ENCODE measurements around the gene GALNT9. TPM values are rescaled to one million over a fixed set of nuclear protein-coding genes. Genes with fewer than 3 reads are reported as not detected.

The GALNT9 gene
- total RNA-seq, 6 donors from 2014 or later: 0.26 TPM; not detected in 5

DNA sequence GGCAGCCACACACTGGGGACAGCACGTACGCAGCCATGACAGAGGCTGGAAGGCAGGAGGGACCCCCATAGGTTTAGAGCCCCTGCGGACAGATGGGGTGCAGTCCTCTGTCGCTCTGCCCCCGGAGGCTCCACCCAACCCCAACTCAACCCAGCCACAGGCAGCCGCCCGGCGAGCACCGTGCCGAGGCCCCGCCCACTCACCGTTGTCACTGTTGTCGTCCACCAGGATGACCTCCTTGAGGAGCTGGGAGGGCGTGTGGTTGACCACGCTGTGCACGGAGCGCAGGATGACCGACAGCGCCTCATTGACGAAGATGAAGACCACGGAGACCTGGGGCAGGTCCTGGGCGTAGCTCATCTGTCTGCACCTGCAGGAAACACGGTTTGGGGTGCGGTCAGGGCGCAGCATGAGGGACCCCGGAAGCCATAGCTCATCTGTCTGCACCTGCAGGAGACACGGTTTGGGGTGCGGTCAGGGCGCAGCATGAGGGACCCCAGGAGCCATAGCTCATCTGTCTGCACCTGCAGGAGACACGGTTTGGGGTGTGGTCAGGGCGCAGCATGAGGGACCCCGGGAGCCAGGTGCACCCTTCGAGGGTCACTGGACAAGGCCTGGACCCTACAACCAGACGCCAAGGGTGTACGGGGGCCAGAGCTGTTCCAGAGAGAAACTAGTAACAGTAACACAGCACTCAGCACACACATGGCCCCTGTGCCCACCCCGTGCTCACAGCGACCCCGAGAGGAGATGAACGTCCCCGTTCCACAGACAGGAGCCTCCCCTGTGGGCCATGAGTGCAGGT lies 66.9 kb downstream of the GALNT9 start:
- WGBS, 2 donors: 81 to 87% methylated on average over 14 to 35 of the region's 40 CpGs
- H3K36me3 ChIP-seq: no peaks in the 10 kb centered on the region
- DNase-seq: peak in 1 of 2 donors; percentile 81
- H3K27ac ChIP-seq: no peak overlapping the region
- no peaks in the 10 kb centered on the region for H3K9me3 ChIP-seq
- H3K4me3 ChIP-seq: no peak overlapping the region
- TF ChIP-seq POLR2AphosphoS5 (IDR thresholded peaks at IDR 0.05): no peak
- TF ChIP-seq, protein P1, sequence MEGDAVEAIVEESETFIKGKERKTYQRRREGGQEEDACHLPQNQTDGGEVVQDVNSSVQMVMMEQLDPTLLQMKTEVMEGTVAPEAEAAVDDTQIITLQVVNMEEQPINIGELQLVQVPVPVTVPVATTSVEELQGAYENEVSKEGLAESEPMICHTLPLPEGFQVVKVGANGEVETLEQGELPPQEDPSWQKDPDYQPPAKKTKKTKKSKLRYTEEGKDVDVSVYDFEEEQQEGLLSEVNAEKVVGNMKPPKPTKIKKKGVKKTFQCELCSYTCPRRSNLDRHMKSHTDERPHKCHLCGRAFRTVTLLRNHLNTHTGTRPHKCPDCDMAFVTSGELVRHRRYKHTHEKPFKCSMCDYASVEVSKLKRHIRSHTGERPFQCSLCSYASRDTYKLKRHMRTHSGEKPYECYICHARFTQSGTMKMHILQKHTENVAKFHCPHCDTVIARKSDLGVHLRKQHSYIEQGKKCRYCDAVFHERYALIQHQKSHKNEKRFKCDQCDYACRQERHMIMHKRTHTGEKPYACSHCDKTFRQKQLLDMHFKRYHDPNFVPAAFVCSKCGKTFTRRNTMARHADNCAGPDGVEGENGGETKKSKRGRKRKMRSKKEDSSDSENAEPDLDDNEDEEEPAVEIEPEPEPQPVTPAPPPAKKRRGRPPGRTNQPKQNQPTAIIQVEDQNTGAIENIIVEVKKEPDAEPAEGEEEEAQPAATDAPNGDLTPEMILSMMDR (IDR thresholded peaks at IDR 0.05): no peak
- no peak for TF ChIP-seq POLR2A (IDR thresholded peaks at IDR 0.05)
- no peaks in the 10 kb centered on the region for H3K4me1 ChIP-seq
- H3K27me3 ChIP-seq: no peaks in the 10 kb centered on the region
- ATAC-seq (ENCODE audit: low FRiP score in 2 of 2): no peak

DNA sequence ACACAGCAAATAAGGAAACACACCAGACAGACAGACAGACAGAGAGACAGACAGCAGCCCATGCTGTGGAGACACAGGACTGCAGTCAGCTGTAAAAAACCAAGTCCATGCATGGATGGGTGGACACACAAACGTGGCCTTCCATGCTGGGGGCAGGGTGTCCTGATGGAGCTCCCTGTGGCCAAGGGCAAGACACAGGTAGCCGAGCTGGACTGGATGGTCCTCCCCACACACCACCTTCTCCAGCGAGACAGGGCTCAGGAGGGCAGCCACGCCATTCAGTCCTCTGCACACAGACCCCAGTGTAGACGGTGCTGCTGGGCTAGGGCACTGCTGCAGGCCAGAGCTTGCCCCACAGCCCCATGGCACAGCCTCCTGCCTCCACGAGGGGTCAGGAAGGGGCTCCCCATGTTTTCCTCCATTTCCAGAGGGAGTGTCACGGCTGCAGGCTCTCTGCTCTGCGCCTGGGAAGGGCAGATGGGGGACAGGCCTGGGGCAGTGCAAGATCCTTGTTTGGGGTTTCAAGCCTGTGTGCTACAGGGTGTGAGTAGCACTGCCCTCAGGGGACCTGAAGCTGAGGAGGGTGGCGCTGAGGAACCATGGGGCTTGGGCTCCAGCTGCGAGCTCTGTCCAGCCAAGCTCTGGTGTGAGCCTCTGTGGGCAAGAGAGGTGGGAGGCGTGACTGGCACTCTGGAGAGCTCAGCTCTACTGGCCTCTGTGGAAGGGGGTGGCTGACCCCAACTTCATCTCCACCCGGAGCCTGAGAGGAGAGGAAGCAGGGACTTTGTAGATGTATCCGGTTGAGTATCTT lies 67.9 kb downstream of the GALNT9 start:
- 72 to 85% methylated on average over 4 to 13 of the region's 13 CpGs for WGBS, 2 donors
- DNase-seq: no peak
- H3K27me3 ChIP-seq: no peaks in the 10 kb centered on the region
- no peaks in the 10 kb centered on the region for H3K36me3 ChIP-seq
- H3K9me3 ChIP-seq: no peaks in the 10 kb centered on the region
- H3K4me1 ChIP-seq: no peaks in the 10 kb centered on the region
- no peak for ATAC-seq (ENCODE audit: low FRiP score in 2 of 2)
- H3K4me3 ChIP-seq: no peak overlapping the region
- H3K27ac ChIP-seq: no peak overlapping the region
- no peak for TF ChIP-seq EP300 (IDR thresholded peaks at IDR 0.05)
- no peak for TF ChIP-seq POLR2AphosphoS5 (IDR thresholded peaks at IDR 0.05)
- TF ChIP-seq POLR2A (IDR thresholded peaks at IDR 0.05): no peak
- TF ChIP-seq, protein P1 (IDR thresholded peaks at IDR 0.05): no peak

DNA sequence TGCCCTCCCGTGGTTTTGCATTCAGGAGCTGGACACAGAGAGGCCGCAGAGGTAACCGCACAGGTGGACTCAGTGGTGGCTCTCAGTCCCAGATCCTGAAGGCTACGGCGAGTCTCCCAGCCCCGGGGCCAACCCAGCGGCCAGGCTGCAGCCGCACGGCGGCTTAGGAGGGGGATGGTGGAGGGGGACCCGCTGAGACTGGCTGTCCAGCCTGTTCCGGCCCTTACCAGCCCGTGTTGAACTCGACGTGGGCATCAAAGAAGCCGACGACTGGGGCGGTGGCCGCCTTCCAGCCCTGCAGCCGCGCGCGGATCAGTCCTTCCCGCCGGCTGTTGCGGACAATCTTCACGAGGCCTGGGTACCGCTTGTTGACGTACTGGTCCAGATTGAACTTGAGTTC lies 68.7 kb downstream of the GALNT9 start:
- WGBS, 2 donors: 87 to 92% methylated on average over 8 to 26 of the region's 29 CpGs
- H3K27me3 ChIP-seq: no peaks in the 10 kb centered on the region
- no peaks in the 10 kb centered on the region for H3K9me3 ChIP-seq
- no peak overlapping the region for H3K4me3 ChIP-seq
- no peaks in the 10 kb centered on the region for H3K36me3 ChIP-seq
- no peak for ATAC-seq (ENCODE audit: low FRiP score in 2 of 2)
- H3K27ac ChIP-seq: no peak overlapping the region
- H3K4me1 ChIP-seq: no peaks in the 10 kb centered on the region
- DNase-seq: peak in 1 of 2 donors; percentile 78
- TF ChIP-seq, protein P1 (IDR thresholded peaks at IDR 0.05): no peak
- no peak for TF ChIP-seq POLR2AphosphoS5 (IDR thresholded peaks at IDR 0.05)
- TF ChIP-seq EP300 (IDR thresholded peaks at IDR 0.05): no peak

DNA sequence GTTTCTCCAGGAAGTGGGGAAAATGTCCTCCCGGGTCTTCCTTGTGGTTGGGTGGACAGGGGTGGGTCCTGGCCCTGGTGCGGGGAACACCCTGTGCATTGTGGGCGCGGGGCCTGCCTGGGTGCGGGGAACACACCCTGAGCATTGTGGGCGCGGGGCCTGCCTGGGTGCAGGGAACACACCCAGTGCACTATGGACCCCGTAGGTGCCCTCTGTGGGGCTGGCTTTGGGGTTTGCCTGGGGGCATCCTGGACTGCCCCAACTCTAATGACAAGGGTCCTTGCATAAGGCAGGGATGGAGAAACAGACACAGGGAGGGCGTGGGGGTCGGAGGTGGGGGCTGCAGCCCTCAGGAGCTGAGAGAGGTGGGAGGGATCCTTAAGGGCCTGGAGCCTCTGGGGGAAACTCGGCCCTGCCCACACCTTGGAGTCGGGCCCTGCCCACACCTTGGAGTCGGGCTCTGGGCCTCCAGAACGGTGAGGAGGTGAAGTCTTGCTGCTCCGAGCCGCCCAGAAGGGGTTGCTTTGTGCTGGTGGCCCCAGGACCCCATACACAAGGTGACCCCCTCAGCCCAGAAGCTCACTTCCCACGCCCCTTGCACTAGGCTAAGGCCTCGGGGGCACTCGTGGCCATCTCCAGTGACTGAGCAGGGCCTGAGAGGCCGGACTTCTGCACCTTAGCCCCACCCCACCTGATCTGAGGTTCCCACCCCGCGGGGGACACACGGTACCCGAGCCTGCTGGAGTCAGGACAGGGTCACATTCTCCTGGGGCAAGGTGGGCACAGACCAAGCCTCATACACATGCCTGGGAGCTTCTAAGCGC lies 69.3 kb downstream of the GALNT9 start:
- H3K9me3 ChIP-seq: no peaks in the 10 kb centered on the region
- no peaks in the 10 kb centered on the region for H3K4me1 ChIP-seq
- H3K4me3 ChIP-seq: no peak overlapping the region
- no peak for ATAC-seq (ENCODE audit: low FRiP score in 2 of 2)
- H3K36me3 ChIP-seq: no peaks in the 10 kb centered on the region
- no peak for DNase-seq
- no peaks in the 10 kb centered on the region for H3K27me3 ChIP-seq
- no peak overlapping the region for H3K27ac ChIP-seq
- no peak for TF ChIP-seq EP300 (IDR thresholded peaks at IDR 0.05)
- TF ChIP-seq, protein P1 (IDR thresholded peaks at IDR 0.05): no peak
- no peak for TF ChIP-seq POLR2AphosphoS5 (IDR thresholded peaks at IDR 0.05)
- no peak for TF ChIP-seq POLR2A (IDR thresholded peaks at IDR 0.05)
- WGBS, 2 donors: 72 to 82% methylated on average over 6 to 23 of the region's 25 CpGs
